Sigmoid colon (tissue), 4 donors: ENCODE results near the gene XRRA1.

Experiments used
- POLR2AphosphoS5 ChIP-seq, 4 donors: sonication (generic); formaldehyde crosslinking; IDR thresholded peaks; one replicate each; pipeline ENCODE4 v1.6.1; 2017; ENCODE audit warnings: antibody characterized with exemption in 4 of 4
- TF ChIP-seq, protein P1 (sequence below), 4 experiments: fragments of 450-650 bp in 3 of 4; fragments of 200-600 bp in 1 of 4; IDR thresholded peaks; one replicate each; pipeline ENCODE4 v1.5.1; 2016 to 2019; ENCODE audit warnings: antibody characterized with exemption in 4 of 4, mild to moderate bottlenecking in 3 of 4, moderate library complexity in 2 of 4

DNA sequence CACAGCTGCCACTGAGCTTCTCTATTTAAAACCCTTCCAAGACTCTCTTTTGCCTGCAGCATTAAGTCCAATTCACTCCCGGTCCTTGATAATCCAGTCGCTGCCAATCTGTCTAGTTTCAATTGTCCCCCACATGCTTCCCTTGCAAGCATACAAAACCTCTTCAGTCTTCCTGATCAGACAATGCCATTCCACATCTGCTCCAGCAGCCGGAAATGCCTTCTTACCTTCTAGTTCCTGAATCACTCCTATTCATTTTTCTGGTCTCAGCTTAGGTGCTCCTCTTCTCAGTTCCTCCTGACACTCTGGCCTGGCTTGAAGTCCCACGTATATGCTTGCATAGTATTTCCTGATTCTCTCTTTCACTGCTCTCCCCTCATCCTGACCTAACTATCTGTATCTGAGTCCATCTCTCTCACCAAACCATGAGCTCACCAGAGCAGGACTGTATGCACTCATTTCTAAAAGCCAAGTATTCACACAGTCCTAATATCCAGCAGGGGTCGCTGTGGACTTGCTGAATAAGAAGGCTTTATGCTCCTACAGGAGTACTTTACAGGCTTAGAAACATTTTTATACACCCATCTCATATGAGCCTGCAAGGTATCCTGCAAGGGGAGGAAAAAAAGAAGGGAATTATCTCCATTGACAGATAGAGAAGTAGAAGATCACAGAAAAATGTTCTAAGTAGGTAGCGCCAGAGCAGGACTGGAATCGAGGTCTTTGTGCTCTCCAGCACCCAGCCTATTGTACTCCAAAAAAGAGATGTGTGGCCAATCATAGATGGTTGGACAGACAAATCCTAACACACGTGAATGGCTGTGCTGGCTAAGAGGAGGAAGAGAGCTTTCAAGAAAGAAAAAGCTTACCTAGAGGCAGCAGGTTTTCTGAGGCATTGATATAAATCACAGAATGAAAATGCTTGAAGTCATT, 19.2 kb downstream of the XRRA1 start:
- TF ChIP-seq, protein P1, sequence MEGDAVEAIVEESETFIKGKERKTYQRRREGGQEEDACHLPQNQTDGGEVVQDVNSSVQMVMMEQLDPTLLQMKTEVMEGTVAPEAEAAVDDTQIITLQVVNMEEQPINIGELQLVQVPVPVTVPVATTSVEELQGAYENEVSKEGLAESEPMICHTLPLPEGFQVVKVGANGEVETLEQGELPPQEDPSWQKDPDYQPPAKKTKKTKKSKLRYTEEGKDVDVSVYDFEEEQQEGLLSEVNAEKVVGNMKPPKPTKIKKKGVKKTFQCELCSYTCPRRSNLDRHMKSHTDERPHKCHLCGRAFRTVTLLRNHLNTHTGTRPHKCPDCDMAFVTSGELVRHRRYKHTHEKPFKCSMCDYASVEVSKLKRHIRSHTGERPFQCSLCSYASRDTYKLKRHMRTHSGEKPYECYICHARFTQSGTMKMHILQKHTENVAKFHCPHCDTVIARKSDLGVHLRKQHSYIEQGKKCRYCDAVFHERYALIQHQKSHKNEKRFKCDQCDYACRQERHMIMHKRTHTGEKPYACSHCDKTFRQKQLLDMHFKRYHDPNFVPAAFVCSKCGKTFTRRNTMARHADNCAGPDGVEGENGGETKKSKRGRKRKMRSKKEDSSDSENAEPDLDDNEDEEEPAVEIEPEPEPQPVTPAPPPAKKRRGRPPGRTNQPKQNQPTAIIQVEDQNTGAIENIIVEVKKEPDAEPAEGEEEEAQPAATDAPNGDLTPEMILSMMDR (IDR thresholded peaks at IDR 0.05) = peak; percentile 59 to 81 (median 76)
- no peak for TF ChIP-seq POLR2AphosphoS5 (IDR thresholded peaks at IDR 0.05)
